Neuronal stem cell (in vitro differentiated cells): ENCODE measurements around the gene MCU.

Experiments used
- DNase-seq: peaks from one replicate; pipeline ENCODE4 v3.0.0-alpha.2; 2013; ENCODE audit warnings: low spot score
- H2AFZ ChIP-seq: one replicate; pipeline ENCODE4 v1.6.1; 2013; ENCODE audit warnings: mild to moderate bottlenecking, low read length, inconsistent platforms
- H2AK5ac ChIP-seq: 2 replicates; pipeline ENCODE4 v1.6.1; 2013; ENCODE audit warnings: low read depth, mild to moderate bottlenecking, inconsistent platforms, low read length, moderate library complexity, mixed read lengths
- H2BK120ac ChIP-seq: 2 replicates; pipeline ENCODE4 v1.6.1; 2013; ENCODE audit warnings: low read depth, mild to moderate bottlenecking, inconsistent platforms, low read length, moderate library complexity, mixed read lengths
- H2BK12ac ChIP-seq: one replicate; pipeline ENCODE4 v1.6.1; 2013; ENCODE audit warnings: low read length, inconsistent platforms
- H2BK15ac ChIP-seq: 2 replicates; pipeline ENCODE4 v1.6.1; 2013; ENCODE audit warnings: mild to moderate bottlenecking, low read length, inconsistent platforms, mixed read lengths
- H2BK5ac ChIP-seq: one replicate; pipeline ENCODE4 v1.6.1; 2013; ENCODE audit warnings: inconsistent platforms, mild to moderate bottlenecking, low read length, moderate library complexity
- H3K14ac ChIP-seq: one replicate; pipeline ENCODE4 v1.6.1; 2013; ENCODE audit warnings: low read length, inconsistent platforms
- H3K18ac ChIP-seq: 2 replicates; pipeline ENCODE4 v1.6.1; 2013; ENCODE audit warnings: low read length, inconsistent platforms
- H3K23ac ChIP-seq: 2 replicates; pipeline ENCODE4 v1.6.1; 2013; ENCODE audit warnings: low read depth, mild to moderate bottlenecking, mixed read lengths, low read length, inconsistent platforms; ENCODE audit not compliant: poor library complexity
- H3K27ac ChIP-seq: replicated peaks from 3 replicates; pipeline ENCODE4 v1.5.1; 2013; ENCODE audit warnings: low read length, inconsistent platforms
- H3K27me3 ChIP-seq, 3 experiments: 2 replicates each; pipeline ENCODE4 v1.6.1; 2013; ENCODE audit warnings: low read length in 3 of 3, mild to moderate bottlenecking in 2 of 3, inconsistent platforms in 1 of 3, low read depth in 1 of 3, mixed read lengths in 1 of 3, moderate library complexity in 1 of 3; ENCODE audit not compliant: control insufficient read depth in 3 of 3, insufficient read depth in 3 of 3
- H3K36me3 ChIP-seq, 2 donors: replicated peaks in 1 of 2; 2 replicates each; pipeline ENCODE4 v1.6.1; 2013; ENCODE audit warnings: low read length in 2 of 2; ENCODE audit not compliant: control insufficient read depth in 2 of 2, insufficient read depth in 2 of 2
- H3K4ac ChIP-seq: 2 replicates; pipeline ENCODE4 v1.6.1; 2013; ENCODE audit warnings: inconsistent platforms, mild to moderate bottlenecking, low read length, moderate library complexity
- H3K4me1 ChIP-seq, 2 donors: 1 replicate in 1 of 2; 2 replicates in 1 of 2; pipeline ENCODE4 v1.6.1; 2013; ENCODE audit warnings: low read length in 2 of 2, low read depth in 1 of 2; ENCODE audit not compliant: control insufficient read depth in 2 of 2, insufficient read depth in 1 of 2
- H3K4me2 ChIP-seq: one replicate; pipeline ENCODE4 v1.6.1; 2013; ENCODE audit warnings: mild to moderate bottlenecking, low read length, inconsistent platforms; ENCODE audit not compliant: insufficient read depth, poor library complexity, severe bottlenecking
- H3K4me3 ChIP-seq, 2 donors: 2 replicates each; pipeline ENCODE4 v1.5.1; 2013; ENCODE audit warnings: low read length in 2 of 2, mild to moderate bottlenecking in 2 of 2, inconsistent platforms in 1 of 2, moderate library complexity in 1 of 2
- H3K79me1 ChIP-seq: one replicate; pipeline ENCODE4 v1.6.1; 2013; ENCODE audit warnings: low read depth, mild to moderate bottlenecking, inconsistent platforms, low read length, moderate library complexity
- H3K9ac ChIP-seq: one replicate; pipeline ENCODE4 v1.6.1; 2013; ENCODE audit warnings: mild to moderate bottlenecking, low read depth, low read length, inconsistent platforms; ENCODE audit not compliant: poor library complexity
- H3K9me3 ChIP-seq, 2 donors: replicated peaks in 1 of 2; 2 replicates each; pipeline versions ENCODE3 to v1.6.1; 2013; ENCODE audit warnings: low read length in 2 of 2, mild to moderate bottlenecking in 2 of 2, inconsistent platforms in 1 of 2, low read depth in 1 of 2, mixed read lengths in 1 of 2, moderate library complexity in 1 of 2; ENCODE audit not compliant: control insufficient read depth in 2 of 2, insufficient read depth in 1 of 2
- H4K8ac ChIP-seq: one replicate; pipeline ENCODE4 v1.6.1; 2013; ENCODE audit warnings: low read depth, mild to moderate bottlenecking, inconsistent platforms, low read length, moderate library complexity
- H4K91ac ChIP-seq: one replicate; pipeline ENCODE4 v1.6.1; 2013; ENCODE audit warnings: low read length, low read depth, mild to moderate bottlenecking, inconsistent platforms; ENCODE audit not compliant: poor library complexity
- WGBS, 2 donors: extraction: QIAGEN DNeasy Blood & Tissue Kit; methylation state at CpG; one replicate each; pipeline ENCODE4 v1.1.7; 2013; ENCODE audit warnings: missing lambda C conversion rate in 2 of 2, mixed read lengths in 1 of 2; ENCODE audit not compliant: insufficient read length in 2 of 2, insufficient replicate concordance in 1 of 2; ENCODE audit errors: extremely low coverage in 2 of 2; 5-methylcytosine and 5-hydroxymethylcytosine counted together

MCU gene

GRCh38 chr10:72890086-72890485, 198.1 kb downstream of the MCU start:
- Histone ChIP-seq H3K27me3 (no peaks in the 10 kb centered on the region), H3K36me3 (peaks cover 0 to 18% of the 10 kb centered on the region in 2 donors), H3K23ac (no peak overlapping the region), H3K4me1 (peaks cover 9 to 12% of the 10 kb centered on the region in 2 donors), H3K4ac (no peak overlapping the region), H3K9ac (no peak overlapping the region), H3K4me3 (no peak overlapping the region), H2BK15ac (no peak overlapping the region), H2BK120ac (no peak overlapping the region), H2AFZ (no peak overlapping the region), H4K91ac (no peak overlapping the region), H3K18ac (no peak overlapping the region), H2BK5ac (no peak overlapping the region), H3K79me1 (no peaks in the 10 kb centered on the region), H2BK12ac (no peak overlapping the region), H3K27ac (no peak overlapping the region), H3K9me3 (no peaks in the 10 kb centered on the region), H4K8ac (no peak overlapping the region), H3K14ac (no peak overlapping the region), H2AK5ac (no peak overlapping the region), H3K4me2 (no peak overlapping the region)
- no peak for DNase-seq
- no CpG with 5 or more reads among the region's 2 CpGs for WGBS, 2 donors

DNA sequence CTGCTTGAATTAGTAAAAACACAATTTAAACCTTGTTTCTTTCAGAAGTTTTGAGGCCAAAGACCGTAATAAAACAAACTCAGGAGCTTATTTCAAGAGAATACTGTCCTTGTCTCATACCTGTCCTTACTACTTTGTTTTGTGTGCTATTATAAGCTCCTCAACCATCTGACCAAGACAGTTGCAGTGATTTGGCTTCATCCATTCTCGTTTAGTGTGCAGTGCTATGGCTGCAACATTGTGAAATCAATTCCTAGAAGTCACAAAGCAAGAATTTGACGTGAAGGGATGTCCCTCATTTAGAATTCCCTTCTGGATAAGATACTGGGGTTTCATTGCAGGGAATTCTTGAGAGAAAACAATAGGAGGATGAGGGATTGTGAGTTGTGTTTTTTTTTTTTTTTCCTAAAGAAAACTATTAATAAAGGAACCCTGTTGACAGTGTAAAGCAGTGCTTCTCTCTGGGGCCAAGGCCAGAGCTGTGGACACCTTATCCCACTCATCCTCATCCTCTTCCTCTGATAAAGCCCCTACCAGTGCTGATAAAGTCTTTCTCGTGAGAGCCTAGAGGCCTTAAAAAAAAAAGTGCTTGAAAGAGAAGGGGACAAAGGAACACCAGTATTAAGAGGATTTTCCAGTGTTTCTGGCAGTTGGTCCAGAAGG, 201.3 kb downstream of the MCU start, which contains the start of gene OIT3:
Gene OIT3, plus strand, starts transcription at position 604 of the 663 bp plus-strand sequence. CDS start 60 bp downstream, outside the sequence.
- Histone ChIP-seq H3K4me3 (no peak within 1 kb of the TSS), H3K4ac (no peak within 1 kb of the TSS), H2BK12ac (no peak within 1 kb of the TSS), H4K91ac (no peak within 1 kb of the TSS), H3K4me1 (peaks cover 0 to 2% of the 10 kb centered on the region in 2 donors), H3K14ac (no peak within 1 kb of the TSS), H2BK15ac (no peak within 1 kb of the TSS), H2BK120ac (no peak within 1 kb of the TSS), H2AK5ac (no peak within 1 kb of the TSS), H3K9ac (no peak within 1 kb of the TSS), H4K8ac (no peak within 1 kb of the TSS), H3K18ac (no peak within 1 kb of the TSS), H3K9me3 (no peaks in the 10 kb centered on the region), H3K23ac (no peak within 1 kb of the TSS), H3K79me1 (no peaks in the 10 kb centered on the region), H2AFZ (peak within 1 kb of the TSS; percentile 1), H2BK5ac (no peak within 1 kb of the TSS), H3K27ac (no peak within 1 kb of the TSS), H3K27me3 (peaks cover 0 to 5% (median 0%) of the 10 kb centered on the region in 3 experiments), H3K4me2 (no peak within 1 kb of the TSS), H3K36me3 (peaks cover 0 to 3% of the 10 kb centered on the region in 2 donors)
- no peak for DNase-seq
- no CpG with 5 or more reads among the region's 4 CpGs for WGBS, 2 donors

- no peaks in the 10 kb centered on the region for H3K79me1 ChIP-seq
- no peaks in the 10 kb centered on the region for H3K36me3 ChIP-seq
- H3K14ac ChIP-seq = no peak overlapping the region
- H2AFZ ChIP-seq = peak overlapping the region; percentile 29
- peak overlapping the region; percentile 7 for H3K18ac ChIP-seq
- no peak overlapping the region for H2BK15ac ChIP-seq
- no peak overlapping the region for H3K4me3 ChIP-seq
- H2BK5ac ChIP-seq = no peak overlapping the region
- WGBS, 2 donors = 100% methylated on average over 1 of the region's 11 CpGs
- H2BK12ac ChIP-seq = no peak overlapping the region
- no peak overlapping the region for H2AK5ac ChIP-seq
- DNase-seq = no peak
- H3K4ac ChIP-seq = no peak overlapping the region
- no peak overlapping the region for H2BK120ac ChIP-seq
- H3K9ac ChIP-seq = no peak overlapping the region
- H3K27me3 ChIP-seq = peaks cover 0 to 5% (median 0%) of the 10 kb centered on the region in 3 experiments
- H3K23ac ChIP-seq = no peak overlapping the region
- no peak overlapping the region for H3K4me2 ChIP-seq
- no peak overlapping the region for H4K8ac ChIP-seq
- H4K91ac ChIP-seq = no peak overlapping the region
- no peaks in the 10 kb centered on the region for H3K9me3 ChIP-seq
- no peak overlapping the region for H3K27ac ChIP-seq
- H3K4me1 ChIP-seq = peaks cover 0 to 2% of the 10 kb centered on the region in 2 donors
Measured at GRCh38 chr10:72895236-72895850, 203.4 kb downstream of the MCU start.

DNA sequence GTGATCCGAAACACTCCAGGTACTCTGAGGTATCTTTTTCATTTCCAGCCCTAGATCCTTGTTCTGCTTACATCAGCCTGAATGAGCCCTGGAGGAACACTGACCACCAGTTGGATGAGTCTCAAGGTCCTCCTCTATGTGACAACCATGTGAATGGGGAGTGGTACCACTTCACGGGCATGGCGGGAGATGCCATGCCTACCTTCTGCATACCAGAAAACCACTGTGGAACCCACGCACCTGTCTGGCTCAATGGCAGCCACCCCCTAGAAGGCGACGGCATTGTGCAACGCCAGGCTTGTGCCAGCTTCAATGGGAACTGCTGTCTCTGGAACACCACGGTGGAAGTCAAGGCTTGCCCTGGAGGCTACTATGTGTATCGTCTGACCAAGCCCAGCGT, 206.7 kb downstream of the MCU start:
- Histone ChIP-seq H3K27me3 (peaks cover 0 to 5% (median 0%) of the 10 kb centered on the region in 3 experiments), H3K4me3 (no peak overlapping the region), H3K4ac (no peak overlapping the region), H3K23ac (peak overlapping the region; percentile 8), H3K4me1 (no peaks in the 10 kb centered on the region), H3K9me3 (no peaks in the 10 kb centered on the region), H3K36me3 (no peaks in the 10 kb centered on the region), H2AFZ (no peak overlapping the region), H3K9ac (no peak overlapping the region), H3K79me1 (no peaks in the 10 kb centered on the region), H2BK120ac (no peak overlapping the region), H2BK12ac (no peak overlapping the region), H3K27ac (no peak overlapping the region), H3K18ac (no peak overlapping the region), H4K91ac (no peak overlapping the region), H2BK5ac (no peak overlapping the region), H3K4me2 (no peak overlapping the region), H2AK5ac (no peak overlapping the region), H4K8ac (no peak overlapping the region), H3K14ac (no peak overlapping the region), H2BK15ac (no peak overlapping the region)
- no peak for DNase-seq
- no CpG with 5 or more reads among the region's 10 CpGs for WGBS, 2 donors
